ENCODE results near the gene PSMD11.

PSMD11 gene

GRCh38 chr17:32467949-32468348, 23.6 kb downstream of the PSMD11 start:
- no peak for DNase-seq

GRCh38 chr17:32470405-32471167, 26.3 kb downstream of the PSMD11 start:
- DNase-seq: no peak

GRCh38 chr17:32471652-32472051, 27.3 kb downstream of the PSMD11 start:
- DNase-seq: no peak

GRCh38 chr17:32475258-32475657, 30.9 kb downstream of the PSMD11 start:
- DNase-seq: no peak

GRCh38 chr17:32477220-32477619, 32.9 kb downstream of the PSMD11 start:
- no peak for DNase-seq

GRCh38 chr17:32479074-32479617, 34.8 kb downstream of the PSMD11 start:
- DNase-seq: no peak

- no peak for DNase-seq
These were observed 36.9 kb downstream of the PSMD11 start for GRCh38 chr17:32481193-32481592.

GRCh38 chr17:32482568-32483320, 38.4 kb downstream of the PSMD11 start:
- DNase-seq: no peak

GRCh38 chr17:32483451-32484019, 39.2 kb downstream of the PSMD11 start:
- no peak for DNase-seq

- DNase-seq: no peak
These were observed 39.7 kb downstream of the PSMD11 start for GRCh38 chr17:32484041-32484461.

- no peak for DNase-seq
These were observed 40.3 kb downstream of the PSMD11 start for GRCh38 chr17:32484628-32485027.

GRCh38 chr17:32485261-32486110, 41.2 kb downstream of the PSMD11 start:
- no peak for DNase-seq

GRCh38 chr17:32486111-32486700, 41.9 kb downstream of the PSMD11 start:
- peak; percentile 58 for DNase-seq

- DNase-seq: peak; percentile 59
These were observed 42.6 kb downstream of the PSMD11 start, which contains the start of gene CDK5R1 for GRCh38 chr17:32486701-32487472. Gene CDK5R1 (plus strand): TSS chr17:32486993. CDS start chr17:32487621, 628 bp downstream.

GRCh38 chr17:32487473-32488176, 43.3 kb downstream of the PSMD11 start:
- no peak for DNase-seq

- DNase-seq: no peak
These were observed 43.9 kb downstream of the PSMD11 start for GRCh38 chr17:32488177-32488542.

- DNase-seq: no peak
These were observed 44.4 kb downstream of the PSMD11 start for GRCh38 chr17:32488604-32489180.

GRCh38 chr17:32489320-32490100, 45.2 kb downstream of the PSMD11 start:
- no peak for DNase-seq

GRCh38 chr17:32490101-32490482, 45.8 kb downstream of the PSMD11 start:
- DNase-seq: no peak
